ENCODE data around the gene EHD4.

DNA sequence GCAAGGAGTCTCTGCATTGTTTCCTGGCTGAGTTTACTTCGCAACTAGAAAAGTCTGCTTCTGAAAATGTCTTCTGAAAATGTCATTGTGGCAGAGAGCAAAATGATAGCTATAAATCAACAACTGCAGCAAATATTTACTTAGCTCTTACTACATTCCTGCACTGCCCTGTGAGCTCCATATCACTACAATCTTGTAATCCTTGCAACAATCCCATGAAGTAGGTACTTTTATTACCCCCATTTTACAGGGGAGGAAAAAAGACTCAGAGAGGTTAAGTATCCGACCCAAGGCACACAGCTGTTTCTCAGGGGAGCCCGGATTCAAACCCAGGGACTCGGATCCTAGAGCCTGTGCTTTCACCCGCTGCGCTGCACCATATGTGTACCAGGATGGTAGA lies 44.3 kb downstream of the EHD4 start:
- TF ChIP-seq, protein P1, sequence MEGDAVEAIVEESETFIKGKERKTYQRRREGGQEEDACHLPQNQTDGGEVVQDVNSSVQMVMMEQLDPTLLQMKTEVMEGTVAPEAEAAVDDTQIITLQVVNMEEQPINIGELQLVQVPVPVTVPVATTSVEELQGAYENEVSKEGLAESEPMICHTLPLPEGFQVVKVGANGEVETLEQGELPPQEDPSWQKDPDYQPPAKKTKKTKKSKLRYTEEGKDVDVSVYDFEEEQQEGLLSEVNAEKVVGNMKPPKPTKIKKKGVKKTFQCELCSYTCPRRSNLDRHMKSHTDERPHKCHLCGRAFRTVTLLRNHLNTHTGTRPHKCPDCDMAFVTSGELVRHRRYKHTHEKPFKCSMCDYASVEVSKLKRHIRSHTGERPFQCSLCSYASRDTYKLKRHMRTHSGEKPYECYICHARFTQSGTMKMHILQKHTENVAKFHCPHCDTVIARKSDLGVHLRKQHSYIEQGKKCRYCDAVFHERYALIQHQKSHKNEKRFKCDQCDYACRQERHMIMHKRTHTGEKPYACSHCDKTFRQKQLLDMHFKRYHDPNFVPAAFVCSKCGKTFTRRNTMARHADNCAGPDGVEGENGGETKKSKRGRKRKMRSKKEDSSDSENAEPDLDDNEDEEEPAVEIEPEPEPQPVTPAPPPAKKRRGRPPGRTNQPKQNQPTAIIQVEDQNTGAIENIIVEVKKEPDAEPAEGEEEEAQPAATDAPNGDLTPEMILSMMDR (IDR thresholded peaks at IDR 0.05; ENCODE audit: low read length) = no peak
- no peak for TF ChIP-seq EZH2 (IDR thresholded peaks at IDR 0.05; ENCODE audit: borderline replicate concordance, low read length)
